Activated naive CD4-positive, alpha-beta T cell treated with anti-CD3 and anti-CD28 coated beads, Interleukin-2, amount 50 U/mL, for 72 hours (primary cell): Measurements from ENCODE around the gene RUNX1. TPM values are rescaled to one million over a fixed set of nuclear protein-coding genes. Genes with fewer than 3 reads are reported as not detected.

Experiments
- ATAC-seq, 2 donors: fragments of 150-1000 bp; cut with Tn5 transposase; 2 replicates each; pipeline ENCODE4 v1.10.0; 2021; ENCODE audit warnings: mild to moderate bottlenecking in 2 of 2, moderate library complexity in 2 of 2
- DNase-seq, 2 donors: peaks; one replicate each; pipeline ENCODE4 v3.0.0; 2021 to 2022; ENCODE audit warnings: low spot score in 2 of 2
- H3K27ac Mint-ChIP-seq, 2 donors: one replicate each; pipeline ENCODE4 v1.8.0; 2022; ENCODE audit warnings: mild to moderate bottlenecking in 2 of 2, mixed read lengths in 2 of 2
- H3K36me3 Mint-ChIP-seq, 2 donors: one replicate each; pipeline ENCODE4 v1.8.0; 2022; ENCODE audit warnings: mixed read lengths in 2 of 2
- H3K9me3 Mint-ChIP-seq, 2 donors: one replicate each; pipeline ENCODE4 v1.8.0; 2022; ENCODE audit warnings: mixed read lengths in 2 of 2
- total RNA-seq, 2 donors: library from RNA; stranded (reverse); gene quantifications; one replicate each; pipeline ENCODE4 v1.2.3, GENCODE V29; 2022

The RUNX1 gene
- total RNA-seq, 2 donors from 2014 or later, result 44.9 to 80.4 TPM

DNA sequence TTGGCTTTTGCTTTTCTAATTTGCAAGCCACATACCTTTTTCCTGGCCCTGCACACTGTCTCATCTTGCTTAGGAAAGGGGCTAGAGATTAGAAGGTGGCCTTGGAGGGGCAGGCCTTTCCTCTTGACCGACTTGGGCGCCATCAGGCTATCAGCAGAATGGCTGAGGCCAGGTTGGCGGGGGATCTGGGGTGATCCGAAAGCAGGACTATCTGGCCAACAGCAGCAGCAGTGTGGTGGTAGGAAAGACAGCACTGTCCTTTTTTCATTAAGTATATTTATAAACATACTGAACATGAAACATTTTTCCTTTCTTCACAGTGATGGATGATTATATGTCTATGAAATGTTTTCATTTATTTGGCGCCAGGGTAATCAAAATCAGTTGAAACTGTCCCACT, 23.5 kb upstream of the RUNX1 start:
- DNase-seq (no peak), ATAC-seq (no peak)
- Mint-ChIP-seq H3K27ac (no peak overlapping the region), H3K36me3 (peaks cover 7 to 16% of the 10 kb centered on the region in 2 donors), H3K9me3 (peaks cover 7 to 12% of the 10 kb centered on the region in 2 donors)

DNA sequence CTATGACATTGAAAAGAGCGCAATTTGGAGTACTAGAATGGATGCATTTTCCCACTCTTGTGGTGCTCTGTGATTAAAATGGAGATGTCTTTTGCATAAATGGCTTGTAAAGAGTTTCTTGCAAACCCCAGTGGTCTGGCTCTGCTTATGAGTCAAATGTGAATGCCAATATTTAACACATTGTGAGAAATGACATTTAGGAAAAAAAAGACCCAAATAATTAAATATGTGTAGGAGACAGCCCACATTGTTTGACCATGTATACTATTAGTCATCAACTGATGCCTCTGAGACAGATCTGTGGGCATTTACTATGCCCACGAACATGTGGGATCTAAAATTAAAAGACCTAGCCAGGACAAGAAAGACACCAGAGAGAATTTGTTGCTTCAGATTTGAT, 22.2 kb upstream of the RUNX1 start:
- peak in 1 of 2 donors; percentile 58 for ATAC-seq
- DNase-seq, result no peak
- Mint-ChIP-seq H3K36me3 (peaks cover 7 to 16% of the 10 kb centered on the region in 2 donors), H3K27ac (no peak overlapping the region), H3K9me3 (peaks cover 7 to 17% of the 10 kb centered on the region in 2 donors)

GRCh38 chr21:35070436-35070835, 21.3 kb upstream of the RUNX1 start:
- ATAC-seq, result no peak
- H3K9me3 Mint-ChIP-seq, result peaks cover 7 to 17% of the 10 kb centered on the region in 2 donors
- no peak overlapping the region for H3K27ac Mint-ChIP-seq
- H3K36me3 Mint-ChIP-seq, result peaks cover 7 to 16% of the 10 kb centered on the region in 2 donors
- no peak for DNase-seq

GRCh38 chr21:35066824-35067223, 17.7 kb upstream of the RUNX1 start:
- Mint-ChIP-seq H3K36me3 (peaks cover 0 to 4% of the 10 kb centered on the region in 2 donors), H3K27ac (no peak overlapping the region), H3K9me3 (peaks cover 0 to 12% of the 10 kb centered on the region in 2 donors)
- DNase-seq, result no peak
- no peak for ATAC-seq

GRCh38 chr21:35063428-35064172, 14.5 kb upstream of the RUNX1 start:
- peak in 1 of 2 donors; percentile 75 for ATAC-seq
- Mint-ChIP-seq H3K27ac (peak overlapping the region in 1 of 2 donors; percentile 87), H3K36me3 (peaks cover 4 to 7% of the 10 kb centered on the region in 2 donors), H3K9me3 (peaks cover 8 to 17% of the 10 kb centered on the region in 2 donors)
- no peak for DNase-seq

DNA sequence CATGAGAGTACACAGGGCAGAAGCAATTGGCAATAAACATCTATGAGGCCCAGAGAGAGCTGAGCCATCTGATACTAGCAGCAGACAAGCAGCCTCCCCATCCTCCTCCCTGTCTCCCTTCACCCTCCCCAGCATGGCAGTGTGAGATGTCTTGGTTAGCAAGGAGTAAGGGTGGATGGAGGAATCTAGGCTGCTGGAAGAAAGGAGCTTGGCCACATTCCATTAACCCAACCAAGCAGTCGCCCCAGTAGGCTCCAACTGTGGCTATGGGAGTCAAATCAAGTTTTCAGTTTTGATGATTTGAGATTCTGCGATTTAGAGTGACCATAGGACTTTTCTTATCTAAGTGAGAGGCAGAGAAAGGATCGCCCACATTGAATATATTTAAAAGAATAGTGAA, 12.9 kb upstream of the RUNX1 start:
- Mint-ChIP-seq H3K36me3 (peaks cover 4 to 7% of the 10 kb centered on the region in 2 donors), H3K27ac (no peak overlapping the region), H3K9me3 (peaks cover 8 to 17% of the 10 kb centered on the region in 2 donors)
- no peak for DNase-seq
- no peak for ATAC-seq

DNA sequence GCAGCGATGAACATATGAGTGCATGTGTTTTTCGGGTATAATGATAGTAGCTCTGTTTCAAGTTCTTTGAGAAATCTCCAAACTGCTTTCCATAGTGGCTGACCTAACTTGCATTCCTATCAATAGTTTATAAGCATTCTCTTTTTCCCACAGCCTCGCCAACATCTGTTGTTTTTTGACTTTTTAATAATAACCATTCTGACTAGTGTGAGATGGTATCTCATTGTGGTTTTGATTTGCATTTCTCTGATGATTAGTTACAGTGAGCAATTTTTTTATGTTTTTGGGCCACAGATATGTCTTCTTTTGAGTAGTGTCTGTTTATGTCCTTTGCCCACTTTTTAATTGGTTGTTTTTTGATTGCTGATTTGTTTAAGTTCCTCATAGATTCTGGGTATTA, 10.6 kb upstream of the RUNX1 start:
- DNase-seq (no peak), ATAC-seq (no peak)
- H3K36me3 Mint-ChIP-seq, result peaks cover 0 to 7% of the 10 kb centered on the region in 2 donors
- H3K9me3 Mint-ChIP-seq, result peaks cover 8 to 9% of the 10 kb centered on the region in 2 donors
- H3K27ac Mint-ChIP-seq, result no peak overlapping the region

- peaks cover 8 to 9% of the 10 kb centered on the region in 2 donors for H3K9me3 Mint-ChIP-seq
- no peak for DNase-seq
Observed at GRCh38 chr21:35058058-35058457, 9.0 kb upstream of the RUNX1 start.

GRCh38 chr21:35057428-35057827, 8.3 kb upstream of the RUNX1 start:
- Mint-ChIP-seq H3K9me3 (peaks cover 8 to 9% of the 10 kb centered on the region in 2 donors), H3K36me3 (peaks cover 0 to 7% of the 10 kb centered on the region in 2 donors), H3K27ac (no peak overlapping the region)
- ATAC-seq (peak in 1 of 2 donors; percentile 82), DNase-seq (no peak)

More at GRCh38 chr21:35058058-35058457, 9.0 kb upstream of the RUNX1 start:
- H3K27ac Mint-ChIP-seq, result no peak overlapping the region
- H3K36me3 Mint-ChIP-seq, result peaks cover 0 to 7% of the 10 kb centered on the region in 2 donors
- no peak for ATAC-seq

GRCh38 chr21:35053356-35054096, 4.4 kb upstream of the RUNX1 start:
- no peak overlapping the region for H3K27ac Mint-ChIP-seq
- no peaks in the 10 kb centered on the region for H3K9me3 Mint-ChIP-seq
- no peak for DNase-seq
- no peak for ATAC-seq
- H3K36me3 Mint-ChIP-seq, result peaks cover 0 to 1% of the 10 kb centered on the region in 2 donors

GRCh38 chr21:35052801-35053200, 3.7 kb upstream of the RUNX1 start:
- peak overlapping the region in 1 of 2 donors; percentile 10 for H3K27ac Mint-ChIP-seq
- ATAC-seq, result no peak
- DNase-seq, result no peak
- H3K36me3 Mint-ChIP-seq, result peaks cover 0 to 7% of the 10 kb centered on the region in 2 donors
- no peaks in the 10 kb centered on the region for H3K9me3 Mint-ChIP-seq

DNA sequence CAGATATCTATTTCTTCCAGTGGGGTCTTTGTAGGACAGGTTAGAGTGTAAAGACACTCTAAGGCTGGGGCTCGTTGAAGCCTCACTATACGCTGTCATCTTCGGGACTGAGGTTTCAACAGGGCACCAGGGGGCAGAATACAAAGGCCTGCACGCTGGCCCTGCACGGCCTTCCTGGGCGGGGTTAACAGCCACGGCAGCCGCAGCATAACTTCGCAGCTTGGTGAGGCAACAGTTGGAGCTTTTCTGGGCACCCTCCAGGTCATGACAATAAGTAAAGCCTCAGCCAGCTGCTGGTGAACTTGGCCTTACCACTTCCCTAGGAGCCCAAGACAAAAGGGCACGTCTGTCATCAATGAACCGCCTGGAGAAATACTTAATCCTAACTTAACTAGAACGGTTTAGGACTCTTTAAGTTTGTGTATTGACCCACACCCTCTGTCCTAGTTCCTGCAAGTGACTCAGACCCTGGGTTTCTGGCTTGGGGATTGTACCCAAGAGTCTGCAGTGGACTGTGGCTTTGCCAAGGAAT, 2.3 kb upstream of the RUNX1 start:
- peak overlapping the region; percentile 88 to 99 for H3K27ac Mint-ChIP-seq
- ATAC-seq (peak; percentile 45 to 49), DNase-seq (peak; percentile 75 to 88)
- no peaks in the 10 kb centered on the region for H3K9me3 Mint-ChIP-seq
- peaks cover 0 to 16% of the 10 kb centered on the region in 2 donors for H3K36me3 Mint-ChIP-seq

DNA sequence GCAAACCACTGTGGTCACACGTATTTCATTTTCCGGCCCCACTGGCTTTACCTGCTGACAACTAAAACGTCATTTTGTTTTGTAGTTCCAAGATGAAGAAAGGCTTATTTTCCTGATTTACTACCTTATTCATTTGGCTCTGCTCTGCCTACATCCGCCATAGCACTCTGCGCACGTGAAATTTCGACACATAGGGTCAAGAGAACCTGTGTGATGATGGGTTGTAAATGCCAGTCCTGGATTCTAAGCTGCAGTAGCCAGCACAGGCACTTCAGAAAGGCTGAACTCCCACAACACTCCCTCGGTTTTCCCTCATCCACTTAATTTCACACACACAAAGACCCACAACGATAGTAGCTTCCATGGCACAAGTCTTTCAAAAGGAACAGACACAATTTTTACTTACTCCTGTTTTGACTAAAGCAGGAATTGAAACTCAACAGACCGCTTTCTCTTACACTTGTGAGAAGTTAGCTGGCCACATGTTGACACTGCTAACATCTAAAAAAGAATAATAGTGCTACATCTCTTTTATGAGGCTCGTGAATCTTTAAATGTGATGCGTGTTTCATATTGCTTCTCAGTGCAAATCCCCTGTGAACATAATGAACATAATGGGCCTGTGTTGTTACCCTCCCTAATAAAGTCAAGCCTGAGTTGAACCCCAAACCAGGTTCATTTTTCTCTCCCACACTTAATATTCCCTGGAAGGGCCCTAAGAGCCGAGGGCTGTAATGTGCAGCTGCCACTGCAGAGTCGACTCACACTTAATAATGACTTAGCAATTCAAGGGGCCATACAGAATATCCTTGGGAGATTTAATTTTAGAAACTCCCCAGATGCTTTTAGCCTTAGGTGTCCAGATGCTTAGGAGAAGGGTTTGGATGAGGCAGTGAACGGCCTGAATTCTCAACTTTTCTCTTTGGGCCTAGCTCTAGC, 1.5 kb upstream of the RUNX1 start:
- Mint-ChIP-seq H3K9me3 (no peaks in the 10 kb centered on the region), H3K27ac (peak overlapping the region; percentile 88 to 99), H3K36me3 (peaks cover 0 to 16% of the 10 kb centered on the region in 2 donors)
- ATAC-seq (peak; percentile 4 to 7), DNase-seq (no peak)

DNA sequence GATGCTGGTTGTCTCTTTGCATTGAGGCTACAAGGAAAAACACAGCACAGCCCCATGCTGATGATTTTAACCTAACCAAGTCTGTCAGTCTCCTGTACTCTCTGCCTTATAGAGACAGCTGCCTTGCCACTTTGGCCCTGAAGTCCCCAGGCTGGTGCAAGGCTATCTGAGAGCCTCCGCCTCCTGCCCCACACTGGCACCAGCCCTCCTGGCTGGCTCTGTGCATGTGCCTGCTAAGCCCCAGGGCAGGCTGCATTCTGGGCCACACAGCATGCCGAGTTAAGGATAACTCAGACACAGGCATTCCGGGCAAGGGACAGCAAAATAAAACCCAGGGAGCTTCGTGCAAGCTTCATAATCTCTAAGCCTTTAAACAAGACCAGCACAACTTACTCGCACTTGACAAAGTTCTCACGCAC, 910 bp downstream of the RUNX1 start:
- ATAC-seq, result peak in 1 of 2 donors; percentile 4
- DNase-seq, result no peak
- Mint-ChIP-seq H3K9me3 (no peaks in the 10 kb centered on the region), H3K36me3 (peaks cover 0 to 16% of the 10 kb centered on the region in 2 donors), H3K27ac (peak overlapping the region; percentile 99)

- Mint-ChIP-seq H3K36me3 (peaks cover 0 to 23% of the 10 kb centered on the region in 2 donors), H3K27ac (peak overlapping the region; percentile 99), H3K9me3 (no peaks in the 10 kb centered on the region)
- ATAC-seq (no peak), DNase-seq (no peak)
Observed at GRCh38 chr21:35046880-35047229, 2.2 kb downstream of the RUNX1 start.

GRCh38 chr21:35046263-35046624, 2.9 kb downstream of the RUNX1 start:
- peaks cover 0 to 25% of the 10 kb centered on the region in 2 donors for H3K36me3 Mint-ChIP-seq
- no peak for DNase-seq
- H3K9me3 Mint-ChIP-seq, result no peaks in the 10 kb centered on the region
- ATAC-seq, result no peak
- peak overlapping the region; percentile 99 for H3K27ac Mint-ChIP-seq
